ENCODE data around the gene TRIM46.

Gene TRIM46

DNA sequence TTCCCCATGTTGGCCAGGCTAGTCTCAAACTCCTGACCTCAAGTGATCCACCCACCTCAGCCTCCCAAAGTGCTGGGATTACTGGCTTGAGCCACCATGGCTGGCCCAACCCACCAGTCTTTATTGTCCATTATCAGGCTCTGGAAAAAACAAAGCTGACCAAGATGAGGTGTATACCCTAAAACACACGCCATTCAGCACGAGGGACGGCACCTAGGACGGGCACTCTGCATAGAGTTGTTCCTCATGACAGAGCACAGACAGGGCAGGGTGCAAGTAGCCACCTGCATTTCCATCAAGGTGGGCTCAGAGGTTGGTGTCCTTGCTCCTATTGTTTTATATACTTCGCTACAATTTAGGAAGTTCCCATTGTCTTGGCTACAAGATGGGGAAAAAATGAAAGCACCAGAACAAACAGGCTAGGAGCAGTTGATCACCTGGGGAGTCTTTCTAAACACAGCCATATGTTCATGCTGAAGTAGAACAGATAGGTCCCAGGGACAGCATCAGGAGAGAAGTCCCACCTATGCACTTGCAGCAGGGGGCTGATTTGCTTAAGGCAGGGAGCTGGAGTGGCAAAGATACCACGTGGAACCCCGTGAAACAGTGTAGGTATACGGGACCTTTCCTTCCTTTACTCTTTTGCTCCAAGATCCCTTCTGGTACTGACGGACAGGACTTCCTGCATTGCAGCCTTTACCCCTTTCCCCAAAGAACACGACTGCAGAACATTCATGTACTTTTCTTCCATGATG lies 5.0 kb upstream of the TRIM46 start:
- H3K27me3 ChIP-seq (ENCODE audit: insufficient read depth, poor library complexity, severe bottlenecking): no peaks in the 10 kb centered on the region
- TF ChIP-seq, protein P1, sequence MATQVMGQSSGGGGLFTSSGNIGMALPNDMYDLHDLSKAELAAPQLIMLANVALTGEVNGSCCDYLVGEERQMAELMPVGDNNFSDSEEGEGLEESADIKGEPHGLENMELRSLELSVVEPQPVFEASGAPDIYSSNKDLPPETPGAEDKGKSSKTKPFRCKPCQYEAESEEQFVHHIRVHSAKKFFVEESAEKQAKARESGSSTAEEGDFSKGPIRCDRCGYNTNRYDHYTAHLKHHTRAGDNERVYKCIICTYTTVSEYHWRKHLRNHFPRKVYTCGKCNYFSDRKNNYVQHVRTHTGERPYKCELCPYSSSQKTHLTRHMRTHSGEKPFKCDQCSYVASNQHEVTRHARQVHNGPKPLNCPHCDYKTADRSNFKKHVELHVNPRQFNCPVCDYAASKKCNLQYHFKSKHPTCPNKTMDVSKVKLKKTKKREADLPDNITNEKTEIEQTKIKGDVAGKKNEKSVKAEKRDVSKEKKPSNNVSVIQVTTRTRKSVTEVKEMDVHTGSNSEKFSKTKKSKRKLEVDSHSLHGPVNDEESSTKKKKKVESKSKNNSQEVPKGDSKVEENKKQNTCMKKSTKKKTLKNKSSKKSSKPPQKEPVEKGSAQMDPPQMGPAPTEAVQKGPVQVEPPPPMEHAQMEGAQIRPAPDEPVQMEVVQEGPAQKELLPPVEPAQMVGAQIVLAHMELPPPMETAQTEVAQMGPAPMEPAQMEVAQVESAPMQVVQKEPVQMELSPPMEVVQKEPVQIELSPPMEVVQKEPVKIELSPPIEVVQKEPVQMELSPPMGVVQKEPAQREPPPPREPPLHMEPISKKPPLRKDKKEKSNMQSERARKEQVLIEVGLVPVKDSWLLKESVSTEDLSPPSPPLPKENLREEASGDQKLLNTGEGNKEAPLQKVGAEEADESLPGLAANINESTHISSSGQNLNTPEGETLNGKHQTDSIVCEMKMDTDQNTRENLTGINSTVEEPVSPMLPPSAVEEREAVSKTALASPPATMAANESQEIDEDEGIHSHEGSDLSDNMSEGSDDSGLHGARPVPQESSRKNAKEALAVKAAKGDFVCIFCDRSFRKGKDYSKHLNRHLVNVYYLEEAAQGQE (IDR thresholded peaks at IDR 0.05; ENCODE audit: insufficient replicate concordance, low read depth): no peak
- TF ChIP-seq GABPA (IDR thresholded peaks at IDR 0.05; ENCODE audit: low read depth) (no peak), SPI1 (IDR thresholded peaks at IDR 0.05; ENCODE audit: borderline replicate concordance, low read depth) (no peak), POLR2AphosphoS5 (IDR thresholded peaks at IDR 0.05; ENCODE audit: low read depth) (no peak)
- TF ChIP-seq, protein P2, sequence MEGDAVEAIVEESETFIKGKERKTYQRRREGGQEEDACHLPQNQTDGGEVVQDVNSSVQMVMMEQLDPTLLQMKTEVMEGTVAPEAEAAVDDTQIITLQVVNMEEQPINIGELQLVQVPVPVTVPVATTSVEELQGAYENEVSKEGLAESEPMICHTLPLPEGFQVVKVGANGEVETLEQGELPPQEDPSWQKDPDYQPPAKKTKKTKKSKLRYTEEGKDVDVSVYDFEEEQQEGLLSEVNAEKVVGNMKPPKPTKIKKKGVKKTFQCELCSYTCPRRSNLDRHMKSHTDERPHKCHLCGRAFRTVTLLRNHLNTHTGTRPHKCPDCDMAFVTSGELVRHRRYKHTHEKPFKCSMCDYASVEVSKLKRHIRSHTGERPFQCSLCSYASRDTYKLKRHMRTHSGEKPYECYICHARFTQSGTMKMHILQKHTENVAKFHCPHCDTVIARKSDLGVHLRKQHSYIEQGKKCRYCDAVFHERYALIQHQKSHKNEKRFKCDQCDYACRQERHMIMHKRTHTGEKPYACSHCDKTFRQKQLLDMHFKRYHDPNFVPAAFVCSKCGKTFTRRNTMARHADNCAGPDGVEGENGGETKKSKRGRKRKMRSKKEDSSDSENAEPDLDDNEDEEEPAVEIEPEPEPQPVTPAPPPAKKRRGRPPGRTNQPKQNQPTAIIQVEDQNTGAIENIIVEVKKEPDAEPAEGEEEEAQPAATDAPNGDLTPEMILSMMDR (IDR thresholded peaks at IDR 0.05; ENCODE audit: insufficient read depth, low read length): no peak

DNA sequence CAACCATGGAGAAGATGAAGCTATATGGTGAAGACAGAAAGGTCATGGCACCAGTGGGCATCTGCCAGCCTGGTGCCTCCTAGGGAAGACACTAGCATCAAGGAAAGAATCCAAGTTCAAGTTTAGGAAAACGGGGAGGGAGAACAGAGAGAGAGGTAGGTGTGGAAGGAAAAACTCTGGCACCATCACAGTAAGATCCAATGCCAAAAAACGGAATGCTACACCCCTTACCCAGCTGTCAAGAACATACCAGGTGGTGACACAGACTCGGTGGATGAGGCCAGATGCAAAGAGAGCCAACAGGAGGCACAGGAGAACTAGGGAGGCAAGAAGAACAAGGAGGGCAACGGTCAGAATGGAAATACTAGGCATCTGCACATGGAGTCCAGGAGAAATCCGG lies 4.1 kb upstream of the TRIM46 start:
- no peak for TF ChIP-seq POLR2AphosphoS5 (IDR thresholded peaks at IDR 0.05; ENCODE audit: low read depth)
- TF ChIP-seq, protein P2 (IDR thresholded peaks at IDR 0.05; ENCODE audit: insufficient read depth, low read length): no peak
- TF ChIP-seq, protein P1 (IDR thresholded peaks at IDR 0.05; ENCODE audit: insufficient replicate concordance, low read depth): no peak
- TF ChIP-seq GABPA (IDR thresholded peaks at IDR 0.05; ENCODE audit: low read depth): no peak
- TF ChIP-seq SPI1 (IDR thresholded peaks at IDR 0.05; ENCODE audit: borderline replicate concordance, low read depth): no peak
- DNase-seq (ENCODE audit: low read depth in 1 of 2, low spot score in 1 of 2): no peak
- H3K27me3 ChIP-seq (ENCODE audit: insufficient read depth, poor library complexity, severe bottlenecking): no peaks in the 10 kb centered on the region
- H3K4me3 ChIP-seq (replicated peaks; ENCODE audit: insufficient read depth, low read length): no peak overlapping the region
- no peak overlapping the region for H3K27ac ChIP-seq (replicated peaks)

More for the DNA sequence above, 5.0 kb upstream of the TRIM46 start:
- no peak for DNase-seq (ENCODE audit: low read depth in 1 of 2, low spot score in 1 of 2)
- Histone ChIP-seq H3K27ac (replicated peaks) (no peak overlapping the region), H3K4me3 (replicated peaks; ENCODE audit: insufficient read depth, low read length) (no peak overlapping the region)

DNA sequence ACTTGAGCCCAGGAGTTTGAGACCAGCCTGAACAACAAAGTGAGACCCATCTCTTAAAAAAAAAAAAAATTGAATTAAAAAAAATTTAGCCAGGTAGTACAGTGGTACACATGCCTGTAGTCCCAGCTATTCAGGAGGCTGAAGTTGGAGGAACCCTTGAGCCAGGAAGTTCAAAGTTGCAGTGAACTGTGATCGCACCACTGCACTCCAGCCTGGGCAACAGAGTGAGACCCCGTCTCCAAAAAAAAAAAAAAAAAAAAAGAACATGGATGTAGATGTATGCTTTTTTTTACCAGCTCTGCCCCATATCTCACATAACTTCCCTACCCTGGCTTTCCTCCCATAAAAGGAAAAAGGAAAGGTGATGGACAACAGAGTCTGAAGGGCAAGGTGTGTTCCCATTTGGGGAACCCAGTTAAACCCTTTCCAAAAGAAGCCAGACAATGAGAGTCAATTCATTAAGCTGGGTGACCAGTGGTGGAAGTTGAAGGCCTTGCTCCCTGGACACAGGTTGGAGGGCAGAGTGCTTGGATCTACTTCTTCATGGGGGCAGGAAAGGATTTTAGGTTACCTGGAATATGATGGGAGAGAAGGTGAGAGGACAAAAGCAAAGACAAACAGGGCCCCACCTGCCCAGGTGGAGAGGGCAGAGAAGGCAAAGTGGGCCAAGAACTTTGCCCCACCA lies 3.4 kb upstream of the TRIM46 start:
- Histone ChIP-seq H3K27ac (replicated peaks) (no peak overlapping the region), H3K4me3 (replicated peaks; ENCODE audit: insufficient read depth, low read length) (no peak overlapping the region), H3K27me3 (ENCODE audit: insufficient read depth, poor library complexity, severe bottlenecking) (no peaks in the 10 kb centered on the region)
- no peak for DNase-seq (ENCODE audit: low read depth in 1 of 2, low spot score in 1 of 2)
- TF ChIP-seq SPI1 (IDR thresholded peaks at IDR 0.05; ENCODE audit: borderline replicate concordance, low read depth) (no peak), POLR2AphosphoS5 (IDR thresholded peaks at IDR 0.05; ENCODE audit: low read depth) (no peak), GABPA (IDR thresholded peaks at IDR 0.05; ENCODE audit: low read depth) (no peak)
- TF ChIP-seq, protein P1 (IDR thresholded peaks at IDR 0.05; ENCODE audit: insufficient replicate concordance, low read depth): no peak
- TF ChIP-seq, protein P2 (IDR thresholded peaks at IDR 0.05; ENCODE audit: insufficient read depth, low read length): no peak
